Activated naive CD8-positive, alpha-beta T cell (primary cell): Measurements from ENCODE around the gene CPAMD8.
A peak's percentile ranks its signal among the peaks of the same experiment; 100 is the strongest.

Source experiments
- H3K27ac Mint-ChIP-seq: one replicate; pipeline ENCODE4 v1.8.0; 2021; ENCODE audit warnings: mixed read lengths
- H3K27me3 Mint-ChIP-seq: one replicate; pipeline ENCODE4 v1.8.0; 2021; ENCODE audit warnings: mixed read lengths
- H3K36me3 Mint-ChIP-seq: one replicate; pipeline ENCODE4 v1.8.0; 2021; ENCODE audit warnings: mixed read lengths
- H3K4me1 Mint-ChIP-seq: one replicate; pipeline ENCODE4 v1.8.0; 2021; ENCODE audit warnings: low read depth, mixed read lengths
- H3K4me3 Mint-ChIP-seq: one replicate; pipeline ENCODE4 v1.8.0; 2021; ENCODE audit warnings: mild to moderate bottlenecking, mixed read lengths
- H3K9me3 Mint-ChIP-seq: one replicate; pipeline ENCODE4 v1.8.0; 2021; ENCODE audit warnings: low read depth, mixed read lengths

CPAMD8 gene

DNA sequence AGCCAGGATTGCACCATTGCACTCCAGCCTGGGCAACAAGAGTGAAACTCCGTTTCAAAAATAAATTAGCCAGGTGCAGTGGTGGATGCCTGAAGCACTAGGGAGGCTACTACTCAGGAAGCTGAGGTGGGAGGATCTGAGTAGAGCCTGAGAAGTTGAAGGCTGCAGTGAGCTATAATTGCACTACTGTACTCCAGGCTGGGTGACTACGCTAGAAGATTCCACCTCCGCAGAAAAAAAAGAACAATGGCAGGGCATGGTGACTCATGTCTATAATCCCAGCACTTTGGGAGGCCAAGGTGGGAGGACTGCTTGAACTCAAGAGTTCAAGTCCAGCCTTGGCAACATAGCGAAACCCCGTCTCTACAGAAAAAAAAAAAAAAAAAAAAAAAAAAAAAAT, 28.1 kb upstream of the CPAMD8 start:
- Mint-ChIP-seq H3K27ac (no peak overlapping the region), H3K9me3 (no peaks in the 10 kb centered on the region), H3K4me1 (no peaks in the 10 kb centered on the region), H3K36me3 (peaks cover 19% of the 10 kb centered on the region), H3K27me3 (no peaks in the 10 kb centered on the region), H3K4me3 (no peak overlapping the region)

DNA sequence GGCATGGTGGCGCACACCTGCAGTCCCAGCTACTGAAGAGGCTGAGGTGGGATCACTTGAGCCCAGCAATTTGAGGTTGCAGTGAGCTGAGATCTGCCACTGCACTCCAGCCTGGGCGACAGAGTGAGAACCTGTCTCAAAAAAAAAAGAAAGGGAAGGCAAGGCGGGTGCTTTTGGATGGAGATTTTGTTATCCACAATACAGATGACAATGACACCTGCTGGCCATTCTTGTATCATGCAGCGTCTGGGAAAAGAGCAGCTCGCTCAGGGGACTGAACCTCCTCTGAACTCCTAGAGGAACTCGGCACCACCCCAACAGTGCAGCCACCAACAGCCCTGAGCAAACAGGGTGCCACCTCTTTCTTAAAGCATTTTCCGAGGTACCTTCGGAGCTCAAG, 25.8 kb upstream of the CPAMD8 start:
- Mint-ChIP-seq H3K27me3 (no peaks in the 10 kb centered on the region), H3K4me1 (no peaks in the 10 kb centered on the region), H3K9me3 (no peaks in the 10 kb centered on the region), H3K36me3 (peaks cover 4% of the 10 kb centered on the region), H3K27ac (no peak overlapping the region), H3K4me3 (no peak overlapping the region)

DNA sequence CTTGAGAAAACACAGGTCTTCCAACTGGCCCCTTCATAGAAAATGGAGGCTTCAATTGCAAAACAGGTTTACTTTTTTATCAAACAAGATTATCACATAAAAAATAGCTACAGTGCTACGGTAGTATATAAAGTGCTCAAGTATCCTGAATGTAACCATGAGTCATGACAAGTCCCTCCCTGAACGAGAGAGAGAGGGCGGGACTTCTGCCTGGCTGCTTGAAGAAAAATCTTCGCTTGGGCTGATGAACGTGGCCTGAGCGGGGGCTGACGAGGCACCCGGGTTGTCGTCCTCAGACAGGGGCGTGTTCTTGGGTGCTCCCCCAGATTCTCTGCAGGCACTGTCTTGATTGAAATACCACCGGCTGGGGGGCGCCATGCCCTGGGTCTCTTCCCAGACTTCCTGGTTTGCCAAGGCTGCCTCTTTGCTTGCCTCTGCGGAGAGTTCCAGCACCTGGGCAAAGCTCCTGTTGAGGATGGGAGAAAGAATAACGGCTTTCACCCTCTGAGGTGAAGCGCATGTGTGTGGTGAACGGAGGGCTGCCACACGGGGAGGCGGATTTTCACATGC, 23.2 kb upstream of the CPAMD8 start:
- no peaks in the 10 kb centered on the region for H3K4me1 Mint-ChIP-seq
- H3K27me3 Mint-ChIP-seq, result no peaks in the 10 kb centered on the region
- no peaks in the 10 kb centered on the region for H3K9me3 Mint-ChIP-seq
- no peak overlapping the region for H3K4me3 Mint-ChIP-seq
- no peaks in the 10 kb centered on the region for H3K36me3 Mint-ChIP-seq
- H3K27ac Mint-ChIP-seq, result no peak overlapping the region

DNA sequence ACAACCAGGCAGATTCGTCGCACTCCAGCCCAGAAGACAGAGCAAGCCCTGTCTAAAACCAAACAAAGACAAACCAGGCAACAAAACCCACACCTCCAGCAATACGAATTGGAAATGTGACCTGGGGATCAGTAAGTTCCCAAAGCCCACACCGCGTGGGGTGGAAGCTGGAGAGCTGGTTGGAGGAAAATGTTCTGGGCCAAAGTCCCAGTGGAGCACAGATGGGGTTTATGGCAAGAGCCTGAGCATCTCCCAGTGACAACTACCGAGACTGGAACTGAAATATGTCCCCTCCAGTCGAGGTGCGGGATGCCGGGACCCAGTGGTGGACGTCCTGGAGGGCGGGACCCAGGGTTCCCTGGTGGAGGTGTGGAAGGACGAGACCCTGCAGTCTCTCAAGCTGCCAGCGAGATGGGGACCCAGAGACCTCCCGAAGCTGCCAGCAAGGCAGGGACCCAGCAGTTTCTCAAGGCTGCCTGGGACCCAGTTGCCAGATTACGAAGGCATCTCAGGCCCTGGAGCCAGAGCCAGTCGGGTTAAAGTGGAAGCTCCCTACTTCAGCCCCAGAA, 22.4 kb upstream of the CPAMD8 start:
- no peak overlapping the region for H3K27ac Mint-ChIP-seq

DNA sequence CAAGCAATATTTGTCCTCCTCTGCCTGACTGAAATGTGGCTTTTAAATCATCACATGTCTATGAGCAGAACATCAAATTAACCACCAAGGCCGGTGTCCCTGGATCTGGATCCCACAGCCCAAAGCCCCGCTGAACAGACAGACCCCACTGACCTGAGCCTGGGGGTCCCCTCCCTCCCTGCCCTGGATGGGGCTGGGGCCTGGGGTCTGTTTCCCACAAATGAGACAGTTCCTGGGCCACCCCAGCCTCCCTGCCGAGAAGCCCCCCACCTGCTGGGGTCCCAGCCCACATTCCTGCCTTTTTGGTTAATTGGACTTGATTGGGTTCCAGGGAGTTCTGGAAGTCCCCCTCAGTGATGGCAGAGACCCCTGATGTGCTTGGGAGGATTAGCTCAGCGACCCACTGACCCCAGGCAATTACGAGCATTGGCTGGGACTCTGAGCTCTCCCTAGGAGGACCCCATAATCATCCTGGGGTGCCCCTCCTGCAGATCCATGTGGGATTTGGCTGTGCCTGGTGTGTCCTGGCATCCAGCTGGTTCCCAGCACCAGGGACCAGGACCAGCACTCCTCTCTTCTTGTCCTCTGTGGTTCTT, 19.4 kb upstream of the CPAMD8 start:
- H3K27ac Mint-ChIP-seq, result no peak overlapping the region
- no peaks in the 10 kb centered on the region for H3K4me1 Mint-ChIP-seq
- no peak overlapping the region for H3K4me3 Mint-ChIP-seq
- no peaks in the 10 kb centered on the region for H3K27me3 Mint-ChIP-seq
- H3K36me3 Mint-ChIP-seq, result no peaks in the 10 kb centered on the region
- H3K9me3 Mint-ChIP-seq, result no peaks in the 10 kb centered on the region

More for the DNA sequence above, 22.4 kb upstream of the CPAMD8 start:
- H3K4me1 Mint-ChIP-seq, result no peaks in the 10 kb centered on the region
- no peaks in the 10 kb centered on the region for H3K36me3 Mint-ChIP-seq
- no peak overlapping the region for H3K4me3 Mint-ChIP-seq
- H3K27me3 Mint-ChIP-seq, result no peaks in the 10 kb centered on the region
- no peaks in the 10 kb centered on the region for H3K9me3 Mint-ChIP-seq

DNA sequence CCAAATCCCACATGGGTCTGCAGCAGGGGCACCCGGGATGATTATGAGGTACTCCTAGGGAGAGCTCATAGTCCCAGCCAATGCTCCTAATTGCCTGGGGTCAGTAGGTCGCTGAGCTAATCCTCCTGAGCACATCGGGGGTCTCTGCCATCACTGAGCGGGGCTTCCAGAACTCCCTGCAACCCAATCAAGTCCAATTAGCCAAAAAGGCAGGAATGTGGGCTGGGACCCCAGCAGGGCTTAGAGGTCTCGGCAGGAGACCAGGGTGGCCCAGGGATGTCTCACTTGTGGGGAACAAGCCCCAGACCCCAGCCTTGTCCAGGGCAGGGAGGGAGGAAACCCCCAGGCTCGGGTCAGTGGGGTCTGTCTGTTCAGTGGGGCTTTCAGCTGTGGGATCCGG, 17.1 kb upstream of the CPAMD8 start:
- H3K27ac Mint-ChIP-seq, result no peak overlapping the region
- H3K9me3 Mint-ChIP-seq, result no peaks in the 10 kb centered on the region
- H3K4me3 Mint-ChIP-seq, result no peak overlapping the region
- H3K36me3 Mint-ChIP-seq, result no peaks in the 10 kb centered on the region
- no peaks in the 10 kb centered on the region for H3K27me3 Mint-ChIP-seq
- H3K4me1 Mint-ChIP-seq, result no peaks in the 10 kb centered on the region

DNA sequence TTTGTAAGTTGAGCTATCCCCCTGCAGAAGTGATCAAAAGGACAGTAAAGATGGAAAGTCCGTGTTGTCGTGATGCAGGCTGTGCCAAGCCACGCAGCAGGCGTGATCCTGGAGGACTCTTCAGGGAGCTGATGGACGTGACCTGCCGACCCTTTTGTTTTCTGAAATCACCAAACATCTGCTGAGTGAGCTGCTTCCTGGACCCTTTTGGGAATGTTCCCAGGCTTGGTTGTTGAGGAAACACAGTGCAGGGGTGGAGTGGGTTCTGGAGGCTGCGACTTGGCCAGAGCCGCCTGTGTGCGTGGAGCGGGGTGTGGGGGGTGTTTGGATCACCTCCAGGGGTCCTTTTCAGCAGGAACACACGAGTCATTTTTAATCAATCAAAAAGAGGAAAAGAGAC, 15.4 kb upstream of the CPAMD8 start:
- no peaks in the 10 kb centered on the region for H3K9me3 Mint-ChIP-seq
- H3K27me3 Mint-ChIP-seq, result no peaks in the 10 kb centered on the region
- H3K27ac Mint-ChIP-seq, result no peak overlapping the region
- no peak overlapping the region for H3K4me3 Mint-ChIP-seq
- no peaks in the 10 kb centered on the region for H3K4me1 Mint-ChIP-seq
- H3K36me3 Mint-ChIP-seq, result no peaks in the 10 kb centered on the region

DNA sequence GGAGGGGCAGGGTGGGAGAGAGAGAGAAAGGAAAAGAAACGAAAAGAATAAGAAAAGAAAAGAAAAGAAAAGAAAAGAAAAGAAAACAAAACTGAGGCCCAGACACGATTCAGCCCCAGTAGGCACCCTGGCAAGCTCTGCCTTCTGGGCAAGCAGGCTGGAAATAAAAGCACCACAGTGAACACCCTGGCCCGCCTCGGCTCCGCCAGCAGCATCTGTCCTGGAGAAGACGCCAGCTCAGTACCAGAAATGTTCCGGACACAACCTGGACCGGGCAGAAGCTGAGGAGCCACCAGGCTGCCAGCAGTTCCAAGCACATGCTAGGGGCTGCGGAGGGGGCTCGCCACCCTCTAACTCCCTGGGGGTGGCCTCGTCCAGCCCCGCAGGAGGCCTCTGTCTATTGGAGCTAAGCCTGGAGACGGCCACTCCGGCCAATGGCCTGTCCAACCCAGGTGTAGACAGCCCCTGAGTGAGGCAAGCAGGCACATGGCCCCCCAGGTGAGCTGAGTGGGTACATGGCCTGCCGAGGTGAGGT, 11.4 kb upstream of the CPAMD8 start:
- H3K4me1 Mint-ChIP-seq, result no peaks in the 10 kb centered on the region
- no peaks in the 10 kb centered on the region for H3K27me3 Mint-ChIP-seq
- H3K27ac Mint-ChIP-seq, result no peak overlapping the region
- no peaks in the 10 kb centered on the region for H3K9me3 Mint-ChIP-seq
- no peaks in the 10 kb centered on the region for H3K36me3 Mint-ChIP-seq
- no peak overlapping the region for H3K4me3 Mint-ChIP-seq

DNA sequence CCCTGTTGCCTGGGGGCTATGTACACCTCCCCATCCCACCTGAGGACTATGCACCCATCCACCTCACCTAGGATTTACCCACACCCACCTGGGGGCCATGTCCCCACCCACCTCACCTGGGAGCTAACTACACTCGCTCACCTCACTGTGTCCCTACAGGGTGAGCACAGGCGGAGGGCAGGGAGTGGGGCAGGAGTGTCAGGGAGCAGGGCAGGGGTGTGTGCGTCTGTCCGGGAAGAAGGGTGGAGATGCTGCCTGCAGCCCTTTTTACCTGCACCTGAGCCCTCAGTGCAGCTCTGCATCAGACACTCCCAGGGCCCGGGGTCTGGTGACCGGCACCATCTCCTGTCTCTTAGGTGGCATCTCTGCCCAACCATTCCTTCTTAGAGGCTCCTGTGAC, 10.6 kb upstream of the CPAMD8 start:
- H3K27ac Mint-ChIP-seq, result no peak overlapping the region
- no peaks in the 10 kb centered on the region for H3K27me3 Mint-ChIP-seq
- H3K9me3 Mint-ChIP-seq, result no peaks in the 10 kb centered on the region
- H3K4me3 Mint-ChIP-seq, result no peak overlapping the region
- no peaks in the 10 kb centered on the region for H3K36me3 Mint-ChIP-seq
- no peaks in the 10 kb centered on the region for H3K4me1 Mint-ChIP-seq

DNA sequence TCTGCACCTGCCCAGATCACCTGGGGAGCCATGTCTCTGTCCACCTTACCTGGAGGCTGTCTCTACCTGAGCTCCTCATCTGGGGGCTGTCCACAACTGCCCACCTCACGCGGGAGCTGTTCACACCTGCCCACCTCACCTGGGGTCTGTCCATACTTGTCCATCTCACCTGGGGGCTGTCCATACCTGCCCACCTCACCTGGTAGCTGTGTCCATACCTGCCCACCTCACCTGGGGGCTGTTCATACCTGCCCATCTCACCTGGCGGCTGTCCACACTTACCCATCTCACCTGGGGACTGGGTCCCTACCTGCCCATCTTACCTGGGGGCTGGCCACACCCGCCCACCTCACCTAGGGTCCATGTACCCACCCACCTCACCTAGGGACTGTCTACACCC, 10.0 kb upstream of the CPAMD8 start:
- H3K27me3 Mint-ChIP-seq, result no peaks in the 10 kb centered on the region
- no peak overlapping the region for H3K27ac Mint-ChIP-seq
- no peaks in the 10 kb centered on the region for H3K9me3 Mint-ChIP-seq
- H3K4me3 Mint-ChIP-seq, result no peak overlapping the region
- H3K36me3 Mint-ChIP-seq, result no peaks in the 10 kb centered on the region
- H3K4me1 Mint-ChIP-seq, result no peaks in the 10 kb centered on the region

DNA sequence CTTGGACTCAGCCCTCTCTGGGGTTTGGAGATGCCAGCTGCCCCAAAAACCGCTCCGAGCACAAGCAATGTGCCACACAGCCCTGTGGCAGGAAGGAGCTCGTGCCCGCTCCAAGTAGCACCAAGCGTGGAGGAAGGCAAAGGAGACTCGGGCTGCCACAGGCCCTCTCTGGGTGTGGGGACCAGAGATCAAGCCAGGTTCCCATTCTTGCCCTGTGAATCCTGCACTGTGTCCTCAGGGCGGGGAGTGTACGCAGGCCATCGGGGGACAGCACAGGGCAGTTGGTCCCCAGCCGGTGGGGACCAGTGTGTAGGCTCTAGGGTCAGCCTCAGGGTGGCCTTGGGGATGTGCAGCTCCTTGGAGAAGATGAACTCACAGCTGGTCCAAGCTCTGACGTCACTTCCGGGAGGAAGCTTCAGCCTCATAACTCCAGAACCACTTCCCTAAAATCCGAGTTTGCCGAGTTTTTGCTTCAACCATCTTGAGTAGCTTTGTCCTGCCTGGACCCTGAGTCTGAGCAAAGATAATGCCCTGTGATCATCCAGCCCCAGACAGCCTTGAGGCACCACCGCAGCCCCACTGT, 9.3 kb upstream of the CPAMD8 start:
- Mint-ChIP-seq H3K36me3 (no peaks in the 10 kb centered on the region), H3K27me3 (no peaks in the 10 kb centered on the region), H3K4me3 (no peak overlapping the region), H3K4me1 (no peaks in the 10 kb centered on the region), H3K27ac (no peak overlapping the region), H3K9me3 (no peaks in the 10 kb centered on the region)

DNA sequence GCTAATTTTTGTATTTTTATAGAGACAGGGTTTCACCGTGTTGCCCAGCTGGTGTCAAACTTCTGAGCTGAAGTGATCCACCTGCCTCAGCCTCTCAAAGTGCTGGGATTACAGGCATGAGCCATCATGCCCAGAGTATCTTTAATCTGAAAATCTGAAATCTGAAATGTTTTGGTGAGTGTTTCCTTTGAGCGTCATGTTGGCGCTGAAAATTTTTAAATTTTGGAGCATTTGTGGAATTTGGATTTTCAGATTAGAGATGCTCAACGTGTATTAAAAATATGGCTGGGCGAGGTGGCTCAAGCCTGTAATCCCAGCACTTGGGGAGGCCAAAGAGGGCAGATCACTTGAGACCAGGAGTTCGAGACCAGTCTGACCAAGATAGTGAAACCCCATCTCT, 5.1 kb upstream of the CPAMD8 start:
- H3K4me3 Mint-ChIP-seq, result no peak overlapping the region
- H3K27me3 Mint-ChIP-seq, result peaks cover 2% of the 10 kb centered on the region
- H3K36me3 Mint-ChIP-seq, result no peaks in the 10 kb centered on the region
- H3K9me3 Mint-ChIP-seq, result no peaks in the 10 kb centered on the region
- H3K4me1 Mint-ChIP-seq, result peaks cover 4% of the 10 kb centered on the region
- no peak overlapping the region for H3K27ac Mint-ChIP-seq

DNA sequence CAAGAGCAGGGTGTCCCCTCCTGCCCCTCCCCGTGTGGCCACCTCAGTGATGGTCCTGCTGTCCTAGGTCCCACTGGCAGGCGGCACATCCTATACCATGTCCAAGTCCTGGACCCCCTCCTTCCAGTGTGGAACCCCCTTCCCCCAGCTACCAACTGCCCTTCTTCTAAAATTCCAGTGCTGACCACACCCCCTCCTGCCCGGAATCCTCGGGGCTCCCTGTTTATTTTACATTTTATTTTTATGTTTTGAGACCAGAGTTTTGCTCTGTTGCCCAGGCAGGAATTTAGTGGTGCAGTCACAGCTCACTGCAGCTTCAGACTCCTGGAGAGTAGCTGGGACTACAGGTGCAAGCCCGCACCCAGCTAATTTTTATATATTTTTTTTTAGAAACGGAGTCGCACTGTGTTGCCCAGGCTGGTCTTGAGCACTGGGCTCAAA, 945 bp upstream of the CPAMD8 start:
- Mint-ChIP-seq H3K36me3 (peaks cover 8% of the 10 kb centered on the region), H3K4me3 (peak overlapping the region; percentile 78), H3K9me3 (peaks cover 4% of the 10 kb centered on the region), H3K4me1 (peaks cover 12% of the 10 kb centered on the region), H3K27ac (no peak overlapping the region), H3K27me3 (peaks cover 2% of the 10 kb centered on the region)

DNA sequence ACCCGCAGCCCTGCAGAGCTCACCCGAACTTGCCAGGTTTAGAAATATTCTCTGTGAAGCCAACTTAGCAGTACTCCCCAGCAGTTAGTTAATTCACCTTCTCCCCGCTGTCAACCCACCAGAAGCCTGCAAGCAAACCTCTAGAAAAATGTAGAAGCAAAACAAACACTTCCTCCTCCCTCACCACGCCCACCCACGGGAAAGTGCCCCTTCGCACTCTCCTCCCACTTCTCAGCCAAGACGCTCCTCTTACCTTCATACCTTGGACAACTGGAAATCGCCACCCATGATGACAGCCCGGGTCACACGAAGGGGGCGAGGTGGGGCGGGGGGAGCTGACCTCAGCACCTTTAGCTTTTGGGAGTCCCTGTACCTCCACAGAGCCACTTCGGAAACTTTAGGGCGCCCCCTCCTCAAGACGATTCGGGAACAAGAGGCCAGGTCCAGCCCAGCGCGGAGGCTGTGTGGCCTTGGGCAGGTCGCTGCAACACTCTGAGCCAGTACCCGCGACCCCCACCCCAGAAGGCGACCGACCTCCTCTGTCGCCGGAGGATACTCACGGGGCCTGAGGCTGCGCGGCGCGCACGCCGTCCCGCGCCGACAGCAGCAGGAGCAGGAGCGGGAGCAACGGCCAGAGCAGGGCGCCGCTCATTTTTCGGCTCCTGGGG, 485 bp downstream of the CPAMD8 start:
- H3K27me3 Mint-ChIP-seq, result peaks cover 2% of the 10 kb centered on the region
- H3K9me3 Mint-ChIP-seq, result peaks cover 4% of the 10 kb centered on the region
- H3K36me3 Mint-ChIP-seq, result peaks cover 8% of the 10 kb centered on the region
- peak overlapping the region; percentile 82 for H3K4me3 Mint-ChIP-seq
- peaks cover 12% of the 10 kb centered on the region for H3K4me1 Mint-ChIP-seq
- H3K27ac Mint-ChIP-seq, result no peak overlapping the region

DNA sequence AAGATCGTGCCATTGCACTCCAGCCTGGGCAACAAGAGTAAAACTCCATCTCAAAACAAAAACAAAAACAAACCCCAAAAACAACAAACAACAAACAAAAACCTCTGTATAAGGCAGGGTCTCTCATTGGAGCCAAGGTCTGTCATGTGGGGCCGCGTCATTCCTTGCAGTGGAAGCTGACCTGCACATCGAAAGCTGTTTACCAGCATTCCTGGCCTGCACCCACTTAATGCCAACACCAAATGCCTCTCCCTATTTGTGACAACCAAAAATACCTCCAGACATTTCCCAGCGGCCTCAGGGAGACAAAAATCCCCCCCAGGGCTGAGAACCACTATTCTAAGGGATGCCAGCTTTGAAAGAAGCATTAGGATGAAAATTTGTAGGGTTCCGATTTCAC, 1.2 kb downstream of the CPAMD8 start:
- Mint-ChIP-seq H3K27ac (no peak overlapping the region), H3K27me3 (peaks cover 2% of the 10 kb centered on the region), H3K4me3 (peak overlapping the region; percentile 82), H3K4me1 (peaks cover 12% of the 10 kb centered on the region), H3K9me3 (peaks cover 4% of the 10 kb centered on the region), H3K36me3 (peaks cover 8% of the 10 kb centered on the region)
